GM20000 (cell line): Measurements from ENCODE around the gene ACIN1.
A peak's percentile ranks its signal among the peaks of the same experiment; 100 is the strongest.

ENCODE experiments used
- DNase-seq: peaks from one replicate; pipeline ENCODE4 v3.0.0; 2012; ENCODE audit warnings: low spot score
- CTCF ChIP-seq: IDR thresholded peaks from 2 replicates; pipeline ENCODE4 v1.5.1; 2012; ENCODE audit warnings: mild to moderate bottlenecking, control low read depth; ENCODE audit errors: extremely low read depth, missing control alignments

Gene ACIN1

GRCh38 chr14:23102801-23103200 lies 7.9 kb upstream of the ACIN1 start:
- no peak for DNase-seq
- TF ChIP-seq CTCF: no peak

GRCh38 chr14:23101986-23102625 lies 7.2 kb upstream of the ACIN1 start:
- DNase-seq: no peak

GRCh38 chr14:23101213-23101970 lies 6.5 kb upstream of the ACIN1 start:
- no peak for TF ChIP-seq CTCF
- no peak for DNase-seq

More at GRCh38 chr14:23101986-23102625, 7.2 kb upstream of the ACIN1 start:
- no peak for TF ChIP-seq CTCF

GRCh38 chr14:23099212-23099861 lies 4.4 kb upstream of the ACIN1 start:
- no peak for TF ChIP-seq CTCF
- no peak for DNase-seq

GRCh38 chr14:23097786-23098185 lies 2.9 kb upstream of the ACIN1 start:
- no peak for DNase-seq
- TF ChIP-seq CTCF: no peak

- DNase-seq: peak; percentile 99
- TF ChIP-seq CTCF: no peak
Measured at GRCh38 chr14:23095196-23096108, 516 bp upstream of the ACIN1 start, which contains the start of gene C14orf119. Gene C14orf119, plus strand, starts transcription at chr14:23095505. Its CDS starts 2,154 bp downstream, at chr14:23097659.
